OCI-LY1 (cell line): Measurements from ENCODE around the gene TBPL2.

Experiments
- H2AFZ ChIP-seq: fragments of 200-600 bp; sonication (generic), shearing (Covaris generic); 2 replicates; pipeline ENCODE4 v1.6.0; 2014; ENCODE audit warnings: antibody characterized with exemption, mild to moderate bottlenecking, low read length
- H3F3A ChIP-seq: fragments of 200-600 bp; sonication (generic), shearing (Covaris generic); 2 replicates; pipeline ENCODE4 v1.6.0; 2014; ENCODE audit warnings: mild to moderate bottlenecking, antibody characterized with exemption, low read length, moderate library complexity; ENCODE audit not compliant: insufficient read depth
- H3K27ac ChIP-seq: fragments of 200-600 bp; sonication (generic); 2 replicates; pipeline ENCODE4 v1.5.1; 2014; ENCODE audit warnings: low read length, mixed run types, mild to moderate bottlenecking, low read depth; ENCODE audit not compliant: poor library complexity, severe bottlenecking
- H3K27me3 ChIP-seq: fragments of 200-600 bp; sonication (generic); 2 replicates; pipeline ENCODE4 v1.6.0; 2014; ENCODE audit warnings: antibody characterized with exemption, mild to moderate bottlenecking, low read length, moderate library complexity; ENCODE audit not compliant: insufficient read depth
- H3K36me3 ChIP-seq: fragments of 200-600 bp; sonication (generic); 2 replicates; pipeline ENCODE4 v1.6.1; 2014; ENCODE audit warnings: mild to moderate bottlenecking, antibody characterized with exemption, low read length, moderate library complexity, mixed read lengths; ENCODE audit not compliant: insufficient read depth
- H3K4me1 ChIP-seq: fragments of 200-600 bp; sonication (generic); 2 replicates; pipeline ENCODE4 v1.5.1; 2014; ENCODE audit warnings: mild to moderate bottlenecking, low read length, moderate library complexity; ENCODE audit not compliant: insufficient read depth, severe bottlenecking
- H3K4me2 ChIP-seq: fragments of 200-600 bp; sonication (generic), shearing (Covaris generic); 2 replicates; pipeline ENCODE4 v1.6.1; 2014; ENCODE audit warnings: low read length
- H3K4me3 ChIP-seq: fragments of 200-600 bp; sonication (generic); 2 replicates; pipeline ENCODE4 v1.5.1; 2014; ENCODE audit warnings: low read length, low read depth, mild to moderate bottlenecking, mixed read lengths; ENCODE audit not compliant: poor library complexity, severe bottlenecking
- H3K79me2 ChIP-seq: fragments of 200-600 bp; shearing (Covaris generic); 2 replicates; pipeline ENCODE4 v1.6.1; 2016; ENCODE audit warnings: mixed run types, low read length, mixed read lengths; ENCODE audit not compliant: insufficient read depth
- H3K9ac ChIP-seq: fragments of 200-600 bp; sonication (generic), shearing (Covaris generic); 2 replicates; pipeline ENCODE4 v1.6.1; 2014; ENCODE audit warnings: mild to moderate bottlenecking, low read length, mixed read lengths
- H3K9me2 ChIP-seq: fragments of 200-600 bp; sonication (generic), shearing (Covaris generic); 2 replicates; pipeline ENCODE4 v1.6.1; 2014; ENCODE audit warnings: low read depth, mild to moderate bottlenecking, low read length, mixed read lengths
- H3K9me3 ChIP-seq: fragments of 200-600 bp; shearing (Covaris generic); 2 replicates; pipeline ENCODE4 v1.6.1; 2014; ENCODE audit warnings: low read length, mixed read lengths
- H4K20me1 ChIP-seq: fragments of 200-600 bp; sonication (generic), shearing (Covaris generic); 2 replicates; pipeline ENCODE4 v1.6.0; 2016; ENCODE audit warnings: mild to moderate bottlenecking, low read length; ENCODE audit not compliant: insufficient read depth
- EZH2 ChIP-seq: fragments of 200-600 bp; sonication (generic), shearing (Covaris generic); IDR thresholded peaks from 2 replicates; pipeline ENCODE4 v1.8.0; 2017; ENCODE audit warnings: borderline replicate concordance, mixed run types, mild to moderate bottlenecking, antibody characterized with exemption, low read length, moderate library complexity, mixed read lengths
- TF ChIP-seq, protein P1 (sequence below): fragments of 200-600 bp; sonication (generic), shearing (Covaris generic); IDR thresholded peaks from 2 replicates; pipeline ENCODE4 v1.5.1; 2017; ENCODE audit warnings: mild to moderate bottlenecking, antibody characterized with exemption, low read length, moderate library complexity, mixed read lengths

Gene TBPL2

DNA sequence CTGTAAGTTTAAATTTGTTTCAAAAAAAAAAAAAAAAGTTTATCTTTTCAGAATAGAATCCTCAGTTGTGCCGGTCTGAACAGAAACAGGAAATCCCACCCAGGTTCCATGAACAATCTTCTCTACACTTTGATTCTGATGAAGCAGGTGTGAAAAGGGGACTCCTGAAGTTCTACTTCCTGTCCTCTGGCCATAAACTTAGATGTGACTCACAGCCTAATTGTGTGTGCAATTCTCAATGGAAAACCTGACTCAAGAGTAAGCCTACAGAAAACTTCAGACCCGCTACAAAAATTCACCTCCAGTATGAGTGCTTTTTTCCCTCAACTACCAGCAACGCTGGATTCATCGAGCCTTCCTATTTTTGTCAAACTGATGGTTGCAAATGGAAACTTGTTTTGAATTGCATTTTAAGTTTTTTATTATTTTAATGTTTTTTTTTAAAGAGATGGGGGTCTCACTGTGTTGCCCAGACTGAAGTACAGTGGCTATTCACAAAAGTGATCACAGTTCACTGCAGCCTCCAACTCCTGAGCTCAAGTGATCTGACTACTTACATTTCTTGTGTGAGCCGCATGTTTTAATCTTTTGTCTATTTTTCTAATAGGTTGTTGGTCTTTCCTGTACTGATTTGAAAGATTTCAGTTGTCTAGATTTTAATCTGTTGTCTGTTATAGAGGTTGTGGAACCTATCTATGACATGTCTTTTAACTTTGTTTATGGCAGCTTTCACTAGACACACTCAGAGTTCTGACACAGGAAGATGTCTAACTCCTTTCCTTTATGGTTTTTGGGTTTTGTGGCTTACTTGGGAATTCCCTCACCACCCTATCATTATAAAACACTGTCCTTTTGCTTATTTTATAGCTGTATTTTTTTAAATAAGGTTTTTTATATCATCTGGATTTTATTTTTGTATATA lies 66.4 kb downstream of the TBPL2 start:
- no peak overlapping the region for H3K4me2 ChIP-seq
- peaks cover 19% of the 10 kb centered on the region; the same call in 1 of the 2 replicates for H3K36me3 ChIP-seq
- H3K9me2 ChIP-seq, result no peaks in the 10 kb centered on the region
- no peaks in the 10 kb centered on the region for H3K4me1 ChIP-seq
- H3K27ac ChIP-seq, result no peak overlapping the region
- H3F3A ChIP-seq, result no peaks in the 10 kb centered on the region
- H3K27me3 ChIP-seq, result no peaks in the 10 kb centered on the region
- H3K4me3 ChIP-seq, result no peak overlapping the region
- H3K79me2 ChIP-seq, result no peaks in the 10 kb centered on the region
- no peak overlapping the region for H2AFZ ChIP-seq
- no peak overlapping the region for H3K9ac ChIP-seq
- TF ChIP-seq EZH2, result no peak
- TF ChIP-seq, protein P1, sequence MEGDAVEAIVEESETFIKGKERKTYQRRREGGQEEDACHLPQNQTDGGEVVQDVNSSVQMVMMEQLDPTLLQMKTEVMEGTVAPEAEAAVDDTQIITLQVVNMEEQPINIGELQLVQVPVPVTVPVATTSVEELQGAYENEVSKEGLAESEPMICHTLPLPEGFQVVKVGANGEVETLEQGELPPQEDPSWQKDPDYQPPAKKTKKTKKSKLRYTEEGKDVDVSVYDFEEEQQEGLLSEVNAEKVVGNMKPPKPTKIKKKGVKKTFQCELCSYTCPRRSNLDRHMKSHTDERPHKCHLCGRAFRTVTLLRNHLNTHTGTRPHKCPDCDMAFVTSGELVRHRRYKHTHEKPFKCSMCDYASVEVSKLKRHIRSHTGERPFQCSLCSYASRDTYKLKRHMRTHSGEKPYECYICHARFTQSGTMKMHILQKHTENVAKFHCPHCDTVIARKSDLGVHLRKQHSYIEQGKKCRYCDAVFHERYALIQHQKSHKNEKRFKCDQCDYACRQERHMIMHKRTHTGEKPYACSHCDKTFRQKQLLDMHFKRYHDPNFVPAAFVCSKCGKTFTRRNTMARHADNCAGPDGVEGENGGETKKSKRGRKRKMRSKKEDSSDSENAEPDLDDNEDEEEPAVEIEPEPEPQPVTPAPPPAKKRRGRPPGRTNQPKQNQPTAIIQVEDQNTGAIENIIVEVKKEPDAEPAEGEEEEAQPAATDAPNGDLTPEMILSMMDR, result no peak
- no peaks in the 10 kb centered on the region for H4K20me1 ChIP-seq
- H3K9me3 ChIP-seq, result no peaks in the 10 kb centered on the region

DNA sequence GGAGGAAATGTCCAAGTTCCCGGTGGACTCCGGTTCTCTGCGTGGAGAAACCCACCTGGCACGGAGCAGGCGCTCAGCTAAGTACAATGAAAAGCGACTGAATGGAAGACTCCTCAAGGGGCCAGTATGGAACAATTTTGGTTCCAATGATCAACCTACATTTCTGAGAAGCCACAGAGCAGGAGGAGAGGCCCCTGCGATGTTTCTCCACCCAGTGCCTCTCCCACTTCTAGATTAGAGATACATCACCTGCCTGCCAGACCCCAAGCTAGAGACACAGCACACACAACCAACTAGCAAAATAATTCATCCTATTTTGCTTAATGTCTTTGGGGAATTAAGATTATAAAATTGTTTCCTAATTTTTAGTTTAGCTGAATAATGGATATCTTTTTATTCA lies 67.6 kb downstream of the TBPL2 start:
- Histone ChIP-seq H3K27ac (no peak overlapping the region), H3K4me1 (no peaks in the 10 kb centered on the region), H3F3A (no peaks in the 10 kb centered on the region), H3K9ac (no peak overlapping the region), H3K9me3 (no peaks in the 10 kb centered on the region), H4K20me1 (no peaks in the 10 kb centered on the region), H3K9me2 (no peaks in the 10 kb centered on the region), H3K79me2 (no peaks in the 10 kb centered on the region), H3K4me3 (no peak overlapping the region), H2AFZ (no peak overlapping the region), H3K36me3 (peaks cover 28% of the 10 kb centered on the region; the same call in 1 of the 2 replicates), H3K27me3 (no peaks in the 10 kb centered on the region), H3K4me2 (no peak overlapping the region)
- TF ChIP-seq, protein P1, result no peak
- TF ChIP-seq EZH2, result no peak

DNA sequence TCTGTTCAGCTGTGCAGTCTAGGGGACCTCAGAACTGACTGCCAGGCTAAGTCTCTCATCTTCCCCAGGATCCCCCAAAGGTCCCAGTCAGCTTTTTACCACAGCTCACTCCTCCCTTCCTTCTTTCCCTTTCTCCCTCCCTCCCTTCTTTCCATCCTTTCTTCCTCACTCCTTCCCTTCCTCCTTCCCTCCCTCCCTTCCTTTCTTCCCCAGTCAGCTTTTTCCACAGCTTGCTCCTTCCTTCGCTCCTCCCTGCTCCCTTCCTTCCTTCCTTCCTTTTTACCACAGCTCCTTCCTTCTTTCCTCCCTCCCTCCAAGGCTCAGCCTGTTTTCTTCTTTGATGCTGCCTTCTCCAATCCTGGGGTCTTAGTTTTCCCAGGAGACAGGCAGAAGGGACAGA lies 68.0 kb downstream of the TBPL2 start:
- Histone ChIP-seq H3K4me3 (no peak overlapping the region), H3K79me2 (no peaks in the 10 kb centered on the region), H3K9me2 (no peaks in the 10 kb centered on the region), H3K4me1 (no peaks in the 10 kb centered on the region), H3K27ac (no peak overlapping the region), H3F3A (no peaks in the 10 kb centered on the region), H2AFZ (no peak overlapping the region), H3K27me3 (no peaks in the 10 kb centered on the region), H3K9me3 (no peaks in the 10 kb centered on the region), H3K36me3 (peaks cover 30% of the 10 kb centered on the region; the same call in 1 of the 2 replicates), H3K4me2 (no peak overlapping the region), H3K9ac (no peak overlapping the region), H4K20me1 (no peaks in the 10 kb centered on the region)
- TF ChIP-seq EZH2, result no peak
- TF ChIP-seq, protein P1, result no peak
